AG04450 (cell line): ENCODE results near the gene ARL6IP6. TPM values are rescaled to one million over a fixed set of nuclear protein-coding genes. Genes with fewer than 3 reads are reported as not detected.
"Not testable (repeated sequence)": the region's sequence is repeated elsewhere in the genome, so short reads cannot be mapped to it uniquely, and the experiment has no call there.

Experiments
- CTCF ChIA-PET: fragments of 300-600, 350-600 bp; formaldehyde crosslinking; extraction: SDS; loops from one replicate; lab custom pipeline; 2022; ENCODE audit warnings: antibody characterized with exemption, inconsistent platforms; lab: Charles Lee
- POLR2A ChIA-PET: fragments of 350-600 bp; formaldehyde crosslinking; extraction: SDS; loops from one replicate; lab custom pipeline; 2021; ENCODE audit warnings: antibody characterized with exemption, inconsistent platforms; lab: Yijun Ruan, JAX
- DNase-seq: peaks from one replicate; pipeline ENCODE4 v3.0.0-alpha.2; 2011; ENCODE audit warnings: low read depth, low spot score
- H3K27ac ChIP-seq: one replicate; pipeline ENCODE4 v1.5.1; 2012; ENCODE audit warnings: low read depth, low read length, control low read depth
- H3K27me3 ChIP-seq: one replicate; pipeline ENCODE4 v1.6.0; 2012; ENCODE audit warnings: low read length; ENCODE audit not compliant: control insufficient read depth, insufficient read depth
- H3K4me3 ChIP-seq: 2 replicates; pipeline ENCODE4 v1.5.1; 2011; ENCODE audit warnings: mild to moderate bottlenecking, low read depth, low read length, control low read depth
- H3K9me3 ChIP-seq: 2 replicates; pipeline ENCODE4 v1.5.1; 2012; ENCODE audit warnings: low read length; ENCODE audit not compliant: control insufficient read depth, insufficient read depth
- polyA plus RNA-seq: library from polyadenylated mRNA; depleted of rRNA; stranded (reverse); fragments of >200 nt; gene quantifications from 2 replicates; pipeline ENCODE4 v1.2.3, GENCODE V29; 2011
- TF ChIP-seq, protein P1 (sequence below): IDR thresholded peaks from 2 replicates; pipeline ENCODE4 v1.5.1; 2011; ENCODE audit warnings: low read depth, low read length, control low read depth, inconsistent platforms

Gene ARL6IP6
- polyA plus RNA-seq, 1 experiment, result 28.1 TPM

- Histone ChIP-seq H3K27me3 (no peaks in the 10 kb centered on the region), H3K4me3 (no peak overlapping the region), H3K27ac (no peak overlapping the region), H3K9me3 (no peaks in the 10 kb centered on the region)
- CTCF ChIA-PET, result interaction anchor here (0.5 to 3.3 kb wide), 27 partner anchors 8 to 777 kb away, joined by 3 to 21 read pairs (median 5); partner anchors contain the start of gene RPRM
- TF ChIP-seq, protein P1, sequence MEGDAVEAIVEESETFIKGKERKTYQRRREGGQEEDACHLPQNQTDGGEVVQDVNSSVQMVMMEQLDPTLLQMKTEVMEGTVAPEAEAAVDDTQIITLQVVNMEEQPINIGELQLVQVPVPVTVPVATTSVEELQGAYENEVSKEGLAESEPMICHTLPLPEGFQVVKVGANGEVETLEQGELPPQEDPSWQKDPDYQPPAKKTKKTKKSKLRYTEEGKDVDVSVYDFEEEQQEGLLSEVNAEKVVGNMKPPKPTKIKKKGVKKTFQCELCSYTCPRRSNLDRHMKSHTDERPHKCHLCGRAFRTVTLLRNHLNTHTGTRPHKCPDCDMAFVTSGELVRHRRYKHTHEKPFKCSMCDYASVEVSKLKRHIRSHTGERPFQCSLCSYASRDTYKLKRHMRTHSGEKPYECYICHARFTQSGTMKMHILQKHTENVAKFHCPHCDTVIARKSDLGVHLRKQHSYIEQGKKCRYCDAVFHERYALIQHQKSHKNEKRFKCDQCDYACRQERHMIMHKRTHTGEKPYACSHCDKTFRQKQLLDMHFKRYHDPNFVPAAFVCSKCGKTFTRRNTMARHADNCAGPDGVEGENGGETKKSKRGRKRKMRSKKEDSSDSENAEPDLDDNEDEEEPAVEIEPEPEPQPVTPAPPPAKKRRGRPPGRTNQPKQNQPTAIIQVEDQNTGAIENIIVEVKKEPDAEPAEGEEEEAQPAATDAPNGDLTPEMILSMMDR, result peak; percentile 66
- no peak for DNase-seq
- POLR2A ChIA-PET, result no interaction called here
Measured at GRCh38 chr2:152743002-152743401, 24.6 kb downstream of the ARL6IP6 start.

DNA sequence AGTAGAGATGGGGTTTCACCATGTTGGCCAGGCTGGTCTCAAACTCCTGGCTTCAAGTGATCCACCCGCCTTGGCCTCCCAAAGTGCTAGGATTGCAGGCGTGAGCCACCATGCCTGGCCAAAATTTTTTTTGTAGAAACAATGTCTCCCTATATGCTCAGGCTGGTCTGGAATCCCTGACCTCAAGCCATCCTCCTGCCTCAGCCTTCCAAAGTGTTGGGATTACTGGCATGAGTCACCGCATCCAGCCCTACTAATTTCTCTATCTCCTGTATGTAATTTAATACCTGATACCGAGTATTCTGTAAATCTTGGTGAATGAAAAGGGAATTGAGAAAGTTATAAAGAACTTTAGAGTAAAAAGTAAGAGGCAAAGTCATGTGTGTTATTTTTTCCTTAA is 29.3 kb downstream of the ARL6IP6 start:
- H3K9me3 ChIP-seq, H3K27ac ChIP-seq, H3K4me3 ChIP-seq, DNase-seq, H3K27me3 ChIP-seq, CTCF ChIA-PET, POLR2A ChIA-PET: not testable (repeated sequence)

DNA sequence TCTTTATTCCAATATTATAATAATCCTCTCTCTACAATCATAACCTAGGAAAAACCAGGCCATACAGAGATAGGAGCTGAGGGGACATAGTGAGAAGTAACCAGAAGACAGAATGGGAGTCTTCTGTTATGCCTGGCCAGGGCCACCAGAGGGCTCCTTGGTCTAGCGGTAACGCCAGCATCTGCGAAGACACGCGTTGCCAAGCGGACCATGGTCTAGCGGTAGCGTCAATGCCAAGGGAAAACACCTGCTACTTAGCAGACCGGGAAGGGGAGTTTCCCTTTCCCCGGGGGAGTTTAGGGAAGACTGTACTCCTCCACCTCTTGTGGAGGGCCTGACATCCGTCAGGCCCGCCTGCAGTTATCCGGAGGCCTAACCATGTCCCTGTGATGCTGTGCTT is 36.6 kb downstream of the ARL6IP6 start:
- TF ChIP-seq, protein P1, result peak; percentile 23; the same call in 1 of the 2 replicates
- DNase-seq, result no peak
- H3K4me3 ChIP-seq, result no peak overlapping the region
- peaks cover 3% of the 10 kb centered on the region; the same call in 1 of the 2 replicates for H3K9me3 ChIP-seq
- no peak overlapping the region for H3K27ac ChIP-seq
- no peaks in the 10 kb centered on the region for H3K27me3 ChIP-seq
- ChIA-PET POLR2A (no interaction called here), CTCF (interaction anchor here (3.1 kb wide), 1 partner anchor 12 kb away, joined by 21 read pairs; no protein-coding TSS in a partner anchor)

- TF ChIP-seq, protein P1, result no peak
- Histone ChIP-seq H3K9me3 (peaks cover 3% of the 10 kb centered on the region; the same call in 1 of the 2 replicates), H3K27ac (no peak overlapping the region), H3K27me3 (no peaks in the 10 kb centered on the region), H3K4me3 (no peak overlapping the region)
- ChIA-PET POLR2A (no interaction called here), CTCF (interaction anchor here (2.1 kb wide), 1 partner anchor 17 kb away, joined by 11 read pairs; no protein-coding TSS in a partner anchor)
- DNase-seq, result no peak
Measured at GRCh38 chr2:152759290-152760072, 41.1 kb downstream of the ARL6IP6 start.

DNA sequence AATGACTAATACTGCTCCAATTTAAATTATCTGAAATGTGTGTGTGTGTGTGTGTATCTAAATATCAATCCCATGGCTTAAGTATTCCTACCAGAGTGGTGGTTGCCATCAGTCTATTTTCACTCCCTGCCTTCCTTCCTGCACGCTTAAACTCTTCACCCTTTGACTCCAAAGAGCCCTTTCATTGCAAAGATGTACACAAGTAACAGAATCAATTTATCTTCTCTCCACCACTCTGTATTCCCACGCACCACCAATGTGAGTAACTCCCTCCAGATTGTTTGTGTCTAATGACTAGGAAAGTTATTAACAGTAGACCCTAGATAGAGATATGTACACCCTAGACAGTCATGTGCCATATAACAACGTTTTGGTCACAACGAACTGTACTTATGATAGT is 42.8 kb downstream of the ARL6IP6 start:
- no peak for DNase-seq
- ChIA-PET POLR2A (no interaction called here), CTCF (no interaction called here)
- Histone ChIP-seq H3K27me3 (no peaks in the 10 kb centered on the region), H3K4me3 (no peak overlapping the region), H3K9me3 (no peaks in the 10 kb centered on the region), H3K27ac (no peak overlapping the region)
- TF ChIP-seq, protein P1, result no peak
